ENCODE measurements around the gene B4GALT3. TPM values are rescaled to one million over a fixed set of nuclear protein-coding genes. Genes with fewer than 3 reads are reported as not detected.

Gene B4GALT3
- total and polyA plus RNA-seq, 9 of the 15 experiments (the other 6 are each of a cell fraction or from before 2014, with no cell fraction given), result 31.2 to 103 (median 46.1) TPM

GRCh38 chr1:161177112-161177935 lies at the start of gene B4GALT3 (continued):
- TF ChIP-seq NEUROD1 (IDR thresholded peaks at IDR 0.05; ENCODE audit: borderline replicate concordance, low read depth, low read length, partially characterized antibody), result no peak
- no peak for TF ChIP-seq ZNF384 (IDR thresholded peaks at IDR 0.05; ENCODE audit: low read depth, low read length)
- TF ChIP-seq ZEB2 (IDR thresholded peaks at IDR 0.05), result 0 out of 2 replicates have a peak, but pooled peaks have one; percentile 11
- 0 out of 2 replicates have a peak, but pooled peaks have one; percentile 3 for TF ChIP-seq TAL1 (IDR thresholded peaks at IDR 0.05)
- TF ChIP-seq ZNF174 (CRISPR knock-in tag; IDR thresholded peaks at IDR 0.05), result no peak
- no peak for TF ChIP-seq U2AF2 (optimal IDR thresholded peaks at IDR 0.05; ENCODE audit: low read depth, low read length)
- TF ChIP-seq ZBTB43 (CRISPR knock-in tag; IDR thresholded peaks at IDR 0.05), result no peak
- TF ChIP-seq RB1 (IDR thresholded peaks at IDR 0.05; ENCODE audit: low read depth), result no peak; the same call in 1 of the 2 replicates
- no peak for TF ChIP-seq ZNF449 (CRISPR knock-in tag; IDR thresholded peaks at IDR 0.05)
- 0 out of 2 replicates have a peak, but pooled peaks have one; percentile 27 for TF ChIP-seq ZNF316 (IDR thresholded peaks at IDR 0.05)
- peak; percentile 86; the same call in 1 of the 2 replicates for TF ChIP-seq ZNF766 (CRISPR knock-in tag; conservative IDR thresholded peaks at IDR 0.05)
- TF ChIP-seq THAP12 (CRISPR knock-in tag; IDR thresholded peaks at IDR 0.05), result no peak
- TF ChIP-seq ZNF584 (CRISPR knock-in tag; IDR thresholded peaks at IDR 0.05; ENCODE audit: low read depth), result 0 out of 2 replicates have a peak, but pooled peaks have one; percentile 32
- TF ChIP-seq NR1H2 (CRISPR knock-in tag; IDR thresholded peaks at IDR 0.05), result peak; percentile 68
- no peak for TF ChIP-seq ZFP30 (CRISPR knock-in tag; IDR thresholded peaks at IDR 0.05; ENCODE audit: borderline replicate concordance)
- TF ChIP-seq NFATC3 (IDR thresholded peaks at IDR 0.05), result no peak
- TF ChIP-seq MYBL2 (IDR thresholded peaks at IDR 0.05; ENCODE audit: low read depth), result no peak
- no peak for TF ChIP-seq MYBL2 (CRISPR knock-in tag; IDR thresholded peaks at IDR 0.05; ENCODE audit: borderline replicate concordance)
- TF ChIP-seq MAFG (tag; conservative IDR thresholded peaks at IDR 0.05), result no peak
- TF ChIP-seq ZC3H11A (IDR thresholded peaks at IDR 0.05; ENCODE audit: low read depth, low read length), result no peak
- no peak for TF ChIP-seq BRF1 (IDR thresholded peaks at IDR 0.05; ENCODE audit: borderline replicate concordance, extremely low read depth, insufficient read length)
- no peak for TF ChIP-seq MTA1 (IDR thresholded peaks at IDR 0.05; ENCODE audit: borderline replicate concordance)
- TF ChIP-seq TRIM28 (IDR thresholded peaks at IDR 0.05), result no peak
- no peak for TF ChIP-seq ZNF212 (CRISPR knock-in tag; IDR thresholded peaks at IDR 0.05)
- no peak for TF ChIP-seq ZNF551 (CRISPR knock-in tag; IDR thresholded peaks at IDR 0.05)
- no peak; the same call in 1 of the 2 replicates for TF ChIP-seq ADNP (tag; IDR thresholded peaks at IDR 0.05)

All from K562 (cell line).